GM12878 (cell line): ENCODE data around the gene MGAT5. TPM values are rescaled to one million over a fixed set of nuclear protein-coding genes. Genes with fewer than 3 reads are reported as not detected.

Source experiments
- ATAC-seq: fragments of 200-7000 bp; cut with Tn5 transposase; 3 replicates; pipeline ENCODE4 v1.9.1; 2020; ENCODE audit warnings: mild to moderate bottlenecking, moderate library complexity
- BruUV-seq: library from RNA; stranded (reverse); fragments of 400-500 nt; replicated peaks from 2 replicates; lab custom pipeline; 2021; lab: Mats Ljungman, UMichigan
- CTCF ChIA-PET: fragments of 300-600 bp; sonication (Branson Sonifier 250); formaldehyde crosslinking; extraction: SDS; loops from one replicate; lab custom pipeline; 2021; ENCODE audit warnings: inconsistent platforms; lab: Yijun Ruan, JAX
- POLR2A ChIA-PET: fragments of 350-600 bp; formaldehyde crosslinking; extraction: SDS; loops from one replicate; lab custom pipeline; 2021; ENCODE audit warnings: inconsistent platforms; lab: Charles Lee
- RAD21 ChIA-PET: fragments of 300-600 bp; sonication (Branson Sonifier 250); formaldehyde crosslinking; loops from one replicate; lab custom pipeline; 2023; ENCODE audit warnings: antibody characterized with exemption; ENCODE audit not compliant: unreplicated experiment; lab: Charles Lee
- SMC1A ChIA-PET: fragments of 300-600 bp; sonication (Branson Sonifier 250); formaldehyde crosslinking; loops from one replicate; lab custom pipeline; 2023; ENCODE audit not compliant: unreplicated experiment, uncharacterized antibody; lab: Charles Lee
- DNase-seq: peaks from one replicate; pipeline ENCODE4 v3.0.0-alpha.2; 2011; ENCODE audit warnings: low read depth, low spot score
- FAIRE-seq: peaks from 3 replicates; lab custom pipeline; 2011; peaks lifted over from hg19 to GRCh38; lab: Jason Lieb, UNC
- H2AFZ ChIP-seq: 2 replicates; pipeline ENCODE4 v1.6.0; 2011; ENCODE audit warnings: low read depth, low read length, control low read depth; ENCODE audit not compliant: control insufficient read depth
- H3K27ac ChIP-seq: 2 replicates; pipeline ENCODE4 v1.5.1; 2011; ENCODE audit warnings: control low read depth; ENCODE audit not compliant: control insufficient read depth, insufficient read depth
- H3K27me3 ChIP-seq, 2 experiments: replicated peaks in 1 of 2; 2 replicates each; pipeline versions ENCODE4 v1.6.0 to v1.6.1; 2011; ENCODE audit warnings: low read length in 1 of 2; ENCODE audit not compliant: control insufficient read depth in 2 of 2, insufficient read depth in 2 of 2
- H3K36me3 ChIP-seq, 2 experiments: 2 replicates each; pipeline ENCODE4 v1.5.1; 2011; ENCODE audit warnings: low read length in 1 of 2; ENCODE audit not compliant: control insufficient read depth in 2 of 2, insufficient read depth in 2 of 2
- H3K4me1 ChIP-seq: 2 replicates; pipeline ENCODE4 v1.6.1; 2011; ENCODE audit warnings: mild to moderate bottlenecking, low read length, moderate library complexity, mixed read lengths; ENCODE audit not compliant: control insufficient read depth, insufficient read depth
- H3K4me2 ChIP-seq: 2 replicates; pipeline ENCODE4 v1.6.0; 2011; ENCODE audit warnings: control low read depth; ENCODE audit not compliant: control insufficient read depth, insufficient read depth
- H3K4me3 ChIP-seq: fragments of 200-600 bp; sonication (generic); 2 replicates; pipeline ENCODE4 v1.5.1; 2016
- H3K79me2 ChIP-seq: 2 replicates; pipeline ENCODE4 v1.6.0; 2011; ENCODE audit warnings: low read length; ENCODE audit not compliant: control insufficient read depth, insufficient read depth
- H3K9ac ChIP-seq: 2 replicates; pipeline ENCODE4 v1.8.0; 2011; ENCODE audit warnings: low read length, control low read depth, mixed read lengths; ENCODE audit not compliant: control insufficient read depth, insufficient read depth
- H3K9me3 ChIP-seq: replicated peaks from 3 replicates; pipeline ENCODE4 v1.5.1; 2011; ENCODE audit warnings: mild to moderate bottlenecking, low read length; ENCODE audit not compliant: control insufficient read depth, insufficient read depth
- H4K20me1 ChIP-seq: 2 replicates; pipeline ENCODE4 v1.6.0; 2011; ENCODE audit not compliant: control insufficient read depth, insufficient read depth
- BCLAF1 ChIP-seq: fragments of 450-650 bp; IDR thresholded peaks from 2 replicates; pipeline ENCODE4 v1.6.1; 2017; ENCODE audit warnings: antibody characterized with exemption, mild to moderate bottlenecking, moderate library complexity
- CHD2 ChIP-seq: IDR thresholded peaks from 2 replicates; pipeline ENCODE4 v1.6.1; 2011; ENCODE audit warnings: low read depth, low read length, improper control_type of control experiment, borderline replicate concordance
- MTA2 ChIP-seq: fragments of 450-650 bp; IDR thresholded peaks from 2 replicates; pipeline ENCODE4 v1.6.1; 2016; ENCODE audit warnings: low read depth, mild to moderate bottlenecking, moderate library complexity
- NR2C2 ChIP-seq: IDR thresholded peaks from 2 replicates; pipeline ENCODE4 v1.6.1; 2011; ENCODE audit warnings: borderline replicate concordance, low read depth; ENCODE audit not compliant: control insufficient read depth, insufficient read length
- POLR2AphosphoS5 ChIP-seq: IDR thresholded peaks from 2 replicates; pipeline ENCODE4 v1.6.1; 2011; ENCODE audit warnings: mild to moderate bottlenecking, low read length, inconsistent platforms
- STAT1 ChIP-seq: fragments of 450-650 bp; conservative IDR thresholded peaks from 2 replicates; pipeline ENCODE4 v1.6.1; 2014; ENCODE audit warnings: antibody characterized with exemption, mild to moderate bottlenecking
- TARDBP ChIP-seq: IDR thresholded peaks from 2 replicates; pipeline ENCODE4 v1.6.1; 2016; ENCODE audit warnings: borderline replicate concordance
- ZNF384 ChIP-seq: IDR thresholded peaks from 2 replicates; pipeline ENCODE4 v1.6.1; 2012; ENCODE audit warnings: low read depth, mild to moderate bottlenecking, low read length, improper control_type of control experiment, borderline replicate concordance
- whole genome bisulfite sequencing: methylation state at CpG from one replicate; pipeline ENCODE4 v1.1.6; 2016; ENCODE audit warnings: low lambda C conversion rate; ENCODE audit not compliant: insufficient replicate concordance, insufficient coverage; ENCODE audit errors: missing lambda C conversion rate; 5-methylcytosine and 5-hydroxymethylcytosine counted together
- in situ Hi-C: fragments of 300-500 bp; cut with MboI; formaldehyde crosslinking; loops from 9 replicates; pipeline ENCODE4 v1.14.3; 2018; ENCODE audit warnings: mixed read lengths
- intact Hi-C: fragments of 100-400 bp; cut with micrococcal nuclease; formaldehyde crosslinking; loops from one replicate; pipeline ENCODE4 v1.14.2; 2022; ENCODE audit not compliant: unreplicated experiment
- polyA plus RNA-seq, 11 experiments: library from polyadenylated mRNA; depleted of rRNA in 4 of 11; unstranded in 6 of 11; stranded (reverse) in 5 of 11; fragments of >200 nt; fragmentation: Nextera tagmentation in 4 of 11; fragmentation: Illumina TruSeq in 1 of 11; extraction: Ambion mirVana in 4 of 11; extraction: Trizol in 1 of 11; gene quantifications; 1 replicate in 1 of 11; 2 replicates in 10 of 11; pipeline versions ENCODE4 v1.2.1 to v1.2.3, GENCODE V29; 2011 to 2016; ENCODE audit warnings: inconsistent platforms in 2 of 11, missing spikeins in 2 of 11, low read depth in 1 of 11
- total RNA-seq, 4 experiments: library from RNA; depleted of rRNA in 3 of 4; stranded (reverse); fragments of >200 nt in 3 of 4; fragmentation: Illumina TruSeq in 1 of 4; extraction: Trizol in 1 of 4; gene quantifications; 2 replicates each; pipeline versions ENCODE4 v1.2.1 to v1.2.3, GENCODE V29; 2013 to 2021
- TF ChIP-seq, protein P1 (sequence below): fragments of 450-650 bp; conservative IDR thresholded peaks from 2 replicates; pipeline ENCODE4 v1.6.1; 2017; ENCODE audit warnings: mild to moderate bottlenecking, moderate library complexity

The MGAT5 gene
- total and polyA plus RNA-seq, 10 of the 15 experiments (the other 5 are each of a cell fraction or from before 2014, with no cell fraction given): 4.9 to 104 (median 36.2) TPM

DNA sequence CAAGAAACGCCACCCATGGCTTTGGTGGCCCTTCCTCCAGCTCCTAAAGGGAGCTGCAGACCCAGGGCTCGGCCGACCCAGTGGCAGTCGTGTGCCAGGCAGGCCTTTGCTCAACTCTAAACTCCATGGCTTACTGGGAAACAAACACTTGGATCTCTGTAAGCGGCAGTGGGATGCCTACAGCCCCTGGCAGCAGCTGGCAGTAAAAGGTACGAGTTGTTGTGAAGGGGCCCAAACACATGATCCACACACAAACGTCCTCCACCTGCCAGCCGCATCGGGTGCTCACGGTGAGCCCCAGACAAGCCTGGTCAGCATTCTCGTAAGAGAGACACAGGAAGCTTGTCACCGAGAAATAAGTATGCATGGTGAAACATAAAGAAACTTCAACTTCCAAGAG is 214.9 kb downstream of the MGAT5 start:
- WGBS: 53% methylated on average over 12 of the region's 12 CpGs
- FAIRE-seq (no peak), DNase-seq (no peak), ATAC-seq (no peak)
- no TSS peak for BruUV-seq
- no peak overlapping the region for H3K4me3 ChIP-seq
- H3K9me3 ChIP-seq: no peaks in the 10 kb centered on the region; the same call in 2 of the 3 replicates
- H3K36me3 ChIP-seq: no peaks in the 10 kb centered on the region
- CTCF ChIA-PET: interaction anchor here (3.7 kb wide), 1 partner anchor 17 kb away, joined by 16 read pairs; no protein-coding TSS in a partner anchor
- in situ Hi-C loops: no loop called here
- no peaks in the 10 kb centered on the region for H3K4me1 ChIP-seq
- H3K79me2 ChIP-seq: no peaks in the 10 kb centered on the region
- no peaks in the 10 kb centered on the region for H4K20me1 ChIP-seq
- H3K4me2 ChIP-seq: no peak overlapping the region
- RAD21 ChIA-PET: no interaction called here
- TF ChIP-seq, protein P1, sequence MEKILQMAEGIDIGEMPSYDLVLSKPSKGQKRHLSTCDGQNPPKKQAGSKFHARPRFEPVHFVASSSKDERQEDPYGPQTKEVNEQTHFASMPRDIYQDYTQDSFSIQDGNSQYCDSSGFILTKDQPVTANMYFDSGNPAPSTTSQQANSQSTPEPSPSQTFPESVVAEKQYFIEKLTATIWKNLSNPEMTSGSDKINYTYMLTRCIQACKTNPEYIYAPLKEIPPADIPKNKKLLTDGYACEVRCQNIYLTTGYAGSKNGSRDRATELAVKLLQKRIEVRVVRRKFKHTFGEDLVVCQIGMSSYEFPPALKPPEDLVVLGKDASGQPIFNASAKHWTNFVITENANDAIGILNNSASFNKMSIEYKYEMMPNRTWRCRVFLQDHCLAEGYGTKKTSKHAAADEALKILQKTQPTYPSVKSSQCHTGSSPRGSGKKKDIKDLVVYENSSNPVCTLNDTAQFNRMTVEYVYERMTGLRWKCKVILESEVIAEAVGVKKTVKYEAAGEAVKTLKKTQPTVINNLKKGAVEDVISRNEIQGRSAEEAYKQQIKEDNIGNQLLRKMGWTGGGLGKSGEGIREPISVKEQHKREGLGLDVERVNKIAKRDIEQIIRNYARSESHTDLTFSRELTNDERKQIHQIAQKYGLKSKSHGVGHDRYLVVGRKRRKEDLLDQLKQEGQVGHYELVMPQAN: no peak
- TF ChIP-seq ZNF384: no peak
- TF ChIP-seq BCLAF1: no peak
- TF ChIP-seq CHD2: no peak
- TF ChIP-seq NR2C2: no peak
- no peak for TF ChIP-seq MTA2
- TF ChIP-seq TARDBP: no peak
- no peak for TF ChIP-seq STAT1
- no peak for TF ChIP-seq POLR2AphosphoS5
- POLR2A ChIA-PET: no interaction called here
- no peaks in the 10 kb centered on the region for H3K27me3 ChIP-seq
- intact Hi-C loops: no loop called here
- no peak overlapping the region for H3K9ac ChIP-seq
- no peak overlapping the region for H2AFZ ChIP-seq
- H3K27ac ChIP-seq: no peak overlapping the region
- SMC1A ChIA-PET: interaction anchor here (0.7 kb wide), 1 partner anchor 350 kb away, joined by 3 read pairs; no protein-coding TSS in a partner anchor
